Measurements from ENCODE around the gene YEATS4. TPM values are rescaled to one million over a fixed set of nuclear protein-coding genes. Genes with fewer than 3 reads are reported as not detected.

YEATS4 gene
- total RNA-seq, 4 donors from 2014 or later: 10.0 to 21.7 (median 16.8) TPM

DNA sequence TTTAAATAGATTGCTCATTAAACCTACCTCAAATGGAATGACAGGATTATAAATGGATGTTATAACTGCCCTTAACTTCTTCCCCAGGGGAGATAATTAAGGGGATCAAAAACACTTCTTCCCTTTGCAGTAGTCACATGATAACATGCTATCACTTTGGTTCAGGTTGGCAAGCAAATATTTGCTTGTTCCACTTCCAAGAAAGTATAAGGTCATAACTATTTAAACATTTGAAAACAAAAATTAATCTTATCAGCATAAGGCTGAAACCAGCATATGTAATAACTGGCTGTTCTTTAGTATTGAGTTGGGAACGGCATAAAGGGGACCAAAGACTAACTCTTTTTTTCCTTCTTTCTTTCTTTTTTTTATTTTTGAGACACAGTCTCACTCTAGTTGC lies 13.8 kb upstream of the YEATS4 start:
- intact Hi-C loops (cut with DNase I; ENCODE audit: low total_unique reads): no loop called here
- DNase-seq (ENCODE audit: low spot score in 2 of 2): no peak
- TF ChIP-seq POLR2A (IDR thresholded peaks at IDR 0.05) (no peak), CTCF (IDR thresholded peaks at IDR 0.05) (no peak)
- WGBS, 2 donors: 69 to 91% methylated on average over 1 of the region's 1 CpG
- no peak overlapping the region for H3K4me3 ChIP-seq (ENCODE audit: low read depth, poor library complexity, severe bottlenecking)

DNA sequence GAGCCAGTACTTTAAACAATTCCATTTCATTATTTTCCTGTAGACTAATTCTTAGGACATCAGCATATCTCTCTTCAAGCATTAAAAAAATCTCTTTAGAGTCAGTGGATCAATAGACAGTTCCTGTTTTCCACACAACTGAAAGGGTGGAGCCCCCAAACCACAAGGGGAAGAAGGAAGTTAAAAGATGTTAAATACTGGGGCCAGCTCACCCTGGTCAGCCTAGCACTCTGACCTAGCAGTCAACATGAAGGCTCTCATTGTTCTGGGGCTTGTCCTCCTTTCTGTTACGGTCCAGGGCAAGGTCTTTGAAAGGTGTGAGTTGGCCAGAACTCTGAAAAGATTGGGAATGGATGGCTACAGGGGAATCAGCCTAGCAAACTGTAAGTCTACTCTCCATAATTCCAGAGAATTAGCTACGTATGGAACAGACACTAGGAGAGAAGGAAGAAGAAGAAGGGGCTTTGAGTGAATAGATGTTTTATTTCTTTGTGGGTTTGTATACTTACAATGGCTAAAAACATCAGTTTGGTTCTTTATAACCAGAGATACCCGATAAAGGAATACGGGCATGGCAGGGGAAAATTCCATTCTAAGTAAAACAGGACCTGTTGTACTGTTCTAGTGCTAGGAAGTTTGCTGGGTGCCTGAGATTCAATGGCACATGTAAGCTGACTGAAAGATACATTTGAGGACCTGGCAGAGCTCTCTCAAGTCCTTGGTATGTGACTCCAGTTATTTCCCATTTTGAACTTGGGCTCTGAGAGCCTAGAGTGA lies 11.2 kb upstream of the YEATS4 start, which contains the start of gene LYZ:
Gene LYZ (plus strand): TSS at position 220 of the 777 bp plus-strand sequence. CDS start 28 bp downstream, at position 248.
- DNase-seq (ENCODE audit: low spot score in 2 of 2): peak in 1 of 2 donors; percentile 40
- TF ChIP-seq POLR2A (IDR thresholded peaks at IDR 0.05): no peak
- TF ChIP-seq CTCF (IDR thresholded peaks at IDR 0.05): no peak
- intact Hi-C loops (cut with DNase I; ENCODE audit: low total_unique reads): no loop called here
- 78 to 79% methylated on average over 4 of the region's 4 CpGs for WGBS, 2 donors
- H3K4me3 ChIP-seq (ENCODE audit: low read depth, poor library complexity, severe bottlenecking): peak within 1 kb of the TSS; percentile 1

GRCh38 chr12:69350002-69350626 lies 9.4 kb upstream of the YEATS4 start:
- no peak for DNase-seq (ENCODE audit: low spot score in 2 of 2)
- TF ChIP-seq CTCF (IDR thresholded peaks at IDR 0.05) (no peak), POLR2A (IDR thresholded peaks at IDR 0.05) (no peak)
- H3K4me3 ChIP-seq (ENCODE audit: low read depth, poor library complexity, severe bottlenecking): no peak overlapping the region
- 72 to 83% methylated on average over 2 of the region's 2 CpGs for WGBS, 2 donors
- intact Hi-C loops (cut with DNase I; ENCODE audit: low total_unique reads): no loop called here

DNA sequence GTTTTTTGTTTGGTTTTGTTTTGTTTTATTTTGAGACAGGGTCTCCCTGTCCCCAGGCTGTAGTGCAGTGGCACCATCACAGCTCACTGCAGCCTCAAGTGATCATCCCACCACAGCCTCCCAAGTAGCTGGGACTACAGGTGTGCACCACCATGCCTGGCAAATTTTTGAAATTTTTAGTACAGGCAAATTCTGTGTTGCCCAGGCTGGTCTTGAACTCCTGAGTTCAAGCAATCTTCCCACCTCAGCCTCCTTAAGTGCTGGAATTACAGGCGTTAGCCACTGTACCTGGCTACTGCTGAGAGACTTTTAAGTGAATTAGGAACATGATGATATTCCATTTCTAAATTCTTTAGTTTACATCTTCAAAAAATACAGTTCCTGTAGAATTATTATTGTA lies 8.8 kb upstream of the YEATS4 start:
- no peak overlapping the region for H3K4me3 ChIP-seq (ENCODE audit: low read depth, poor library complexity, severe bottlenecking)
- intact Hi-C loops (cut with DNase I; ENCODE audit: low total_unique reads): no loop called here
- 81 to 84% methylated on average over 1 of the region's 1 CpG for WGBS, 2 donors

GRCh38 chr12:69351462-69352236 lies 7.9 kb upstream of the YEATS4 start:
- intact Hi-C loops (cut with DNase I; ENCODE audit: low total_unique reads): no loop called here
- no peak overlapping the region for H3K4me3 ChIP-seq (ENCODE audit: low read depth, poor library complexity, severe bottlenecking)
- TF ChIP-seq POLR2A (IDR thresholded peaks at IDR 0.05) (no peak), CTCF (IDR thresholded peaks at IDR 0.05) (no peak)
- no peak for DNase-seq (ENCODE audit: low spot score in 2 of 2)
- 82 to 85% methylated on average over 2 of the region's 2 CpGs for WGBS, 2 donors

More for the DNA sequence above, 8.8 kb upstream of the YEATS4 start:
- DNase-seq (ENCODE audit: low spot score in 2 of 2): no peak
- TF ChIP-seq POLR2A (IDR thresholded peaks at IDR 0.05) (no peak), CTCF (IDR thresholded peaks at IDR 0.05) (no peak)

Measured in lower leg skin (tissue), 4 donors.